ENCODE data around the gene IQSEC3.

DNA sequence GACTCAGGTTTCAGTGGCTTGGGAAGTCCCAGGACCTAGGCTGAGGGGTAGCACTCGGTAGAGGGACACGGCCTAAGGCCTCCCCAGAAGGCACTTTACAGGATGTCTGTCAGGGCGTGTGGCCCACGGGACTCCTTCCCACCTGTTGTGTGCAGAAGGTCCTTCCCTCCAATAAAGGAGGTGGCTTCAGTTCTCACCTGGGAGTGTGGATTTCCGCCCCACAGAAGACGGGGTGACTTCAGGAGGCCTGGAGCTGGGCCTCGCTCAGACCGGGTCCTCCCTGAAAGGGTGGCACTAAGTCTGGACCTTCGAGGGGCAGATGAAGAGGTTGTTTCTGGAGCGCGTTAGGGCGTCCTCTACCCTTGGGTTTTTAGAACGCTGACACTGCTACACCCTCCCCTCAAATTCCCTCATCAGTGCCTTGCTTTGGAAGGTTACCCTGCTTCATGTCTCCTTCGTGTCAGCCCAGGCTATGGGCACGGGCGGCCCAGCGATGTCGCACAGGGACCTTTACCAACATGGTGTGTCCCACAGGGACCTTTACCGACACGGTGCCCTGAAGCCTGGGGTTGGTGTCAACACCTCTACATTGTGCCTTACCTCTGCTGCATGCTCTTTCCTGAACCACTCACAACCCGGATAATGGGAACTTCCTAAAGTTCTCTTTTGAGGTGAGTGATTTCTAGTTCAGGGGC is 140.3 kb downstream of the IQSEC3 start:
- TF ChIP-seq, protein P1, sequence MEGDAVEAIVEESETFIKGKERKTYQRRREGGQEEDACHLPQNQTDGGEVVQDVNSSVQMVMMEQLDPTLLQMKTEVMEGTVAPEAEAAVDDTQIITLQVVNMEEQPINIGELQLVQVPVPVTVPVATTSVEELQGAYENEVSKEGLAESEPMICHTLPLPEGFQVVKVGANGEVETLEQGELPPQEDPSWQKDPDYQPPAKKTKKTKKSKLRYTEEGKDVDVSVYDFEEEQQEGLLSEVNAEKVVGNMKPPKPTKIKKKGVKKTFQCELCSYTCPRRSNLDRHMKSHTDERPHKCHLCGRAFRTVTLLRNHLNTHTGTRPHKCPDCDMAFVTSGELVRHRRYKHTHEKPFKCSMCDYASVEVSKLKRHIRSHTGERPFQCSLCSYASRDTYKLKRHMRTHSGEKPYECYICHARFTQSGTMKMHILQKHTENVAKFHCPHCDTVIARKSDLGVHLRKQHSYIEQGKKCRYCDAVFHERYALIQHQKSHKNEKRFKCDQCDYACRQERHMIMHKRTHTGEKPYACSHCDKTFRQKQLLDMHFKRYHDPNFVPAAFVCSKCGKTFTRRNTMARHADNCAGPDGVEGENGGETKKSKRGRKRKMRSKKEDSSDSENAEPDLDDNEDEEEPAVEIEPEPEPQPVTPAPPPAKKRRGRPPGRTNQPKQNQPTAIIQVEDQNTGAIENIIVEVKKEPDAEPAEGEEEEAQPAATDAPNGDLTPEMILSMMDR (conservative IDR thresholded peaks at IDR 0.05; ENCODE audit: low read length), result no peak
- TF ChIP-seq EZH2phosphoT487 (IDR thresholded peaks at IDR 0.05; ENCODE audit: borderline replicate concordance), result no peak

Data from Loucy (cell line).